Measurements from ENCODE around the gene CDH13.

The CDH13 gene

DNA sequence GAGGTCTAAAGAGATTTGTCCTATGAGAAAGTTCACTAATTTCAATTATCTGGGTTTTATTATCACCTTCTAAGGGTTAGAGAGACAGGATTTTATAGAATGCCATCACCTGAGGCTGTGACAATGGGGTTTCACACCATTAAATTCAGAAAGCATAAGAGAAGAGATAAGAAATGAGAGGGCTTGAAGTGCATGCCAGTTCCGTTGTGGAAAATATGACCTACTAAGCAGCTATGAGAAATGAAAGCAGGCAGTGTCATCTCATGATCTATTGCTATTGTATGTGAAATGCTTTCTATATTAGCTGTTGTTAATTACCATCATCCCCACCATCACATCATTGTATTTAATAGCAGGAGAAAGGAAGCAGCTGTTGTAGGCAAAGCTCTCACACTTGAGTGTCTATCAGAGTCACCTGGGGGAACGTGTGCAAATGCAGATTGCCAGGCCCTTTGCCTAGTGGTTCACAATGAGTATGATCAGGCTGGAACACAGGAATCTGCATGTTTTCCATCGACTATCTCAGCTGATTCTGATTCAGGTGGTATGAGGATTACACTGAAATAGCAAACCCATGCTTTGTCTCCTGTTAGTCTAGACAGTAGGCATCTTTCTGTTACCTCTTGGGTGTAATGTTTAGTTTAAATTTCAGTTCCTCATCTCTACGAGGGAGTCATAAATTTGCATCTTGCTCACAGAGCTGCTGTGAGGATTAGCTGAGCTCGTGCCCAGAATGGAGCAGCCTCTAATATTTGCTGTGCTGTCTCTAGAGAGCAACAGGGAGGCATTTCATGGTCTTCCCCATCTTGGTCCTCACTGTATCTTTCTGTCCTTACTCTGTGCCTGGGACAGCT is 256.4 kb downstream of the CDH13 start:
- H3K4me3 ChIP-seq = no peak overlapping the region
- no peak overlapping the region for H3K27ac ChIP-seq
- no peak overlapping the region for H3K9ac ChIP-seq (ENCODE audit: insufficient read length)
- H3K9me3 ChIP-seq (ENCODE audit: low read depth, low read length) = no peaks in the 10 kb centered on the region
- TF ChIP-seq POLR2AphosphoS5 (IDR thresholded peaks at IDR 0.05; ENCODE audit: borderline replicate concordance, low read depth, low read length) (no peak), FOXP2 (optimal IDR thresholded peaks at IDR 0.05; ENCODE audit: control extremely low read depth, extremely low read length, insufficient read depth) (no peak), EZH2 (IDR thresholded peaks at IDR 0.05) (no peak)
- DNase-seq (ENCODE audit: low read depth, low spot score) = no peak
- H3K36me3 ChIP-seq (ENCODE audit: insufficient read depth, low read length) = no peaks in the 10 kb centered on the region

GRCh38 chr16:82884320-82884898 is 257.6 kb downstream of the CDH13 start:
- TF ChIP-seq FOXP2 (optimal IDR thresholded peaks at IDR 0.05; ENCODE audit: control extremely low read depth, extremely low read length, insufficient read depth) = no peak
- TF ChIP-seq EZH2 (IDR thresholded peaks at IDR 0.05) = no peak
- no peak for TF ChIP-seq POLR2AphosphoS5 (IDR thresholded peaks at IDR 0.05; ENCODE audit: borderline replicate concordance, low read depth, low read length)
- Histone ChIP-seq H3K4me3 (no peak overlapping the region), H3K36me3 (ENCODE audit: insufficient read depth, low read length) (no peaks in the 10 kb centered on the region), H3K9me3 (ENCODE audit: low read depth, low read length) (no peaks in the 10 kb centered on the region), H3K27ac (no peak overlapping the region), H3K9ac (ENCODE audit: insufficient read length) (no peak overlapping the region)
- DNase-seq (ENCODE audit: low read depth, low spot score) = no peak

DNA sequence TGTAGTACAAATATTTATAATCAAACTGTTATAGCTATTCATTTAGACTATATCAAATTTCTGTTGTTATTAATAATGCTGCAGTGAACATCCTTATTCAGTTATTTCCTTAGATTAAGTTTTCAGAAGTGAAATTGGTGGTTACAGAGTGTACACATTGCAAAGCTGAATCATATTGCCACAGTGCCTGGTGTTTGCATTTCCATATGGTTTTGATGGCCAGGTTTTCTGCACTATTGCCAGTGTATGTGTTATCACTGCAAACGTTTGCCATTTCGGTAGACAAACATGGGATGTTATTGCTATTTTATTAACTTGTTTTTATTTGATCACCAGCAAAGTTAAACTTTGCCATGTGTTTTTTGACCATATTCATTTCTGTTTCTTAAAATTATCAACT is 259.4 kb downstream of the CDH13 start:
- Histone ChIP-seq H3K36me3 (ENCODE audit: insufficient read depth, low read length) (no peaks in the 10 kb centered on the region), H3K9me3 (ENCODE audit: low read depth, low read length) (no peaks in the 10 kb centered on the region), H3K4me3 (no peak overlapping the region), H3K9ac (ENCODE audit: insufficient read length) (no peak overlapping the region), H3K27ac (no peak overlapping the region)
- DNase-seq (ENCODE audit: low read depth, low spot score) = no peak
- TF ChIP-seq FOXP2 (optimal IDR thresholded peaks at IDR 0.05; ENCODE audit: control extremely low read depth, extremely low read length, insufficient read depth) (no peak), POLR2AphosphoS5 (IDR thresholded peaks at IDR 0.05; ENCODE audit: borderline replicate concordance, low read depth, low read length) (no peak), EZH2 (IDR thresholded peaks at IDR 0.05) (no peak)

DNA sequence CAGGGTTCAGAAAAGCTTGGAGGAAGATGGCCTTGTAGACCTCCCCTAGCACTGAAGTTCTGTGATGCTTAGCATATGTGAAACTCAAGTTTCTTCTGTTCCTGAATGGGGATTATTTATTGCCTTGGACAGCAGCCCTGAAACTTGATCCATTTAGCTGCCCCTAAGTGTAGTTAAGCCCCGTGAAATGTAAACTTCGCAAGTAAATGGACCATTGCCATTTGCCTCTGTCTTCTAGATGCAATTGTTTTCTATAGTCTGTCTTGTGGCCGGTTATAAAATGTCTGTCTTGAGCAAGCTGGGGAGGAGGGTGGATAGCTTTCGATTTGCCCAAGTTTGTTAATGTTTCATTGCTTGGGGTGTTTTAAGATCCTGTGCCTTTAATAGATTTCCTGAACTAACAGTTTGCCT is 261.8 kb downstream of the CDH13 start:
- DNase-seq (ENCODE audit: low read depth, low spot score) = no peak
- H3K9me3 ChIP-seq (ENCODE audit: low read depth, low read length) = no peaks in the 10 kb centered on the region
- TF ChIP-seq EZH2 (IDR thresholded peaks at IDR 0.05) (no peak), FOXP2 (optimal IDR thresholded peaks at IDR 0.05; ENCODE audit: control extremely low read depth, extremely low read length, insufficient read depth) (no peak), POLR2AphosphoS5 (IDR thresholded peaks at IDR 0.05; ENCODE audit: borderline replicate concordance, low read depth, low read length) (no peak)
- no peak overlapping the region for H3K4me3 ChIP-seq
- H3K27ac ChIP-seq = no peak overlapping the region
- no peak overlapping the region for H3K9ac ChIP-seq (ENCODE audit: insufficient read length)
- H3K36me3 ChIP-seq (ENCODE audit: insufficient read depth, low read length) = no peaks in the 10 kb centered on the region

GRCh38 chr16:82891424-82891823 is 264.7 kb downstream of the CDH13 start:
- no peaks in the 10 kb centered on the region for H3K36me3 ChIP-seq (ENCODE audit: insufficient read depth, low read length)
- no peak overlapping the region for H3K9ac ChIP-seq (ENCODE audit: insufficient read length)
- H3K9me3 ChIP-seq (ENCODE audit: low read depth, low read length) = no peaks in the 10 kb centered on the region
- H3K4me3 ChIP-seq = no peak overlapping the region
- DNase-seq (ENCODE audit: low read depth, low spot score) = no peak
- TF ChIP-seq POLR2AphosphoS5 (IDR thresholded peaks at IDR 0.05; ENCODE audit: borderline replicate concordance, low read depth, low read length) = no peak
- TF ChIP-seq EZH2 (IDR thresholded peaks at IDR 0.05) = no peak
- TF ChIP-seq FOXP2 (optimal IDR thresholded peaks at IDR 0.05; ENCODE audit: control extremely low read depth, extremely low read length, insufficient read depth) = no peak
- H3K27ac ChIP-seq = no peak overlapping the region

GRCh38 chr16:82891918-82892317 is 265.1 kb downstream of the CDH13 start:
- TF ChIP-seq FOXP2 (optimal IDR thresholded peaks at IDR 0.05; ENCODE audit: control extremely low read depth, extremely low read length, insufficient read depth) (no peak), POLR2AphosphoS5 (IDR thresholded peaks at IDR 0.05; ENCODE audit: borderline replicate concordance, low read depth, low read length) (no peak), EZH2 (IDR thresholded peaks at IDR 0.05) (no peak)

GRCh38 chr16:82892324-82892723 is 265.6 kb downstream of the CDH13 start:
- no peaks in the 10 kb centered on the region for H3K36me3 ChIP-seq (ENCODE audit: insufficient read depth, low read length)
- no peak overlapping the region for H3K27ac ChIP-seq
- no peak overlapping the region for H3K4me3 ChIP-seq
- no peak for TF ChIP-seq EZH2 (IDR thresholded peaks at IDR 0.05)
- no peak for TF ChIP-seq POLR2AphosphoS5 (IDR thresholded peaks at IDR 0.05; ENCODE audit: borderline replicate concordance, low read depth, low read length)
- TF ChIP-seq FOXP2 (optimal IDR thresholded peaks at IDR 0.05; ENCODE audit: control extremely low read depth, extremely low read length, insufficient read depth) = no peak
- H3K9me3 ChIP-seq (ENCODE audit: low read depth, low read length) = no peaks in the 10 kb centered on the region
- H3K9ac ChIP-seq (ENCODE audit: insufficient read length) = no peak overlapping the region
- DNase-seq (ENCODE audit: low read depth, low spot score) = no peak

More at GRCh38 chr16:82891918-82892317, 265.1 kb downstream of the CDH13 start:
- Histone ChIP-seq H3K9me3 (ENCODE audit: low read depth, low read length) (no peaks in the 10 kb centered on the region), H3K9ac (ENCODE audit: insufficient read length) (no peak overlapping the region), H3K36me3 (ENCODE audit: insufficient read depth, low read length) (no peaks in the 10 kb centered on the region), H3K4me3 (no peak overlapping the region), H3K27ac (no peak overlapping the region)
- no peak for DNase-seq (ENCODE audit: low read depth, low spot score)

GRCh38 chr16:82895843-82896242 is 269.1 kb downstream of the CDH13 start:
- TF ChIP-seq POLR2AphosphoS5 (IDR thresholded peaks at IDR 0.05; ENCODE audit: borderline replicate concordance, low read depth, low read length) (no peak), EZH2 (IDR thresholded peaks at IDR 0.05) (no peak), FOXP2 (optimal IDR thresholded peaks at IDR 0.05; ENCODE audit: control extremely low read depth, extremely low read length, insufficient read depth) (no peak)
- DNase-seq (ENCODE audit: low read depth, low spot score) = no peak
- Histone ChIP-seq H3K27ac (no peak overlapping the region), H3K36me3 (ENCODE audit: insufficient read depth, low read length) (no peaks in the 10 kb centered on the region), H3K9ac (ENCODE audit: insufficient read length) (no peak overlapping the region), H3K4me3 (no peak overlapping the region), H3K9me3 (ENCODE audit: low read depth, low read length) (no peaks in the 10 kb centered on the region)

Measured in SK-N-MC (cell line).